ENCODE results near the gene EHBP1.

The EHBP1 gene

GRCh38 chr2:62789518-62789917 lies 84.0 kb downstream of the EHBP1 start:
- no peaks in the 10 kb centered on the region for H3F3A ChIP-seq (ENCODE audit: insufficient read depth, low read length)
- H4K20me1 ChIP-seq (ENCODE audit: insufficient read depth, low read length): no peaks in the 10 kb centered on the region
- no peak overlapping the region for H2AFZ ChIP-seq (ENCODE audit: low read length)
- H3K9me3 ChIP-seq (ENCODE audit: low read length): no peaks in the 10 kb centered on the region
- H3K4me1 ChIP-seq (ENCODE audit: insufficient read depth, low read length, severe bottlenecking): peaks cover 1% of the 10 kb centered on the region
- H3K4me3 ChIP-seq (ENCODE audit: low read depth, low read length, poor library complexity, severe bottlenecking): no peak overlapping the region
- H3K36me3 ChIP-seq (ENCODE audit: insufficient read depth, low read length): no peaks in the 10 kb centered on the region
- no peaks in the 10 kb centered on the region for H3K27me3 ChIP-seq (ENCODE audit: insufficient read depth, low read length)
- H3K9ac ChIP-seq (ENCODE audit: low read length): no peak overlapping the region
- no peaks in the 10 kb centered on the region for H3K9me2 ChIP-seq (ENCODE audit: low read depth, low read length)
- no peak overlapping the region for H3K27ac ChIP-seq (ENCODE audit: low read depth, low read length, poor library complexity, severe bottlenecking)
- TF ChIP-seq EZH2 (IDR thresholded peaks at IDR 0.05; ENCODE audit: borderline replicate concordance, low read length) (no peak), CTCF (IDR thresholded peaks at IDR 0.05; ENCODE audit: low read length) (no peak)
- no peaks in the 10 kb centered on the region for H3K79me2 ChIP-seq (ENCODE audit: insufficient read depth, low read length)
- no peak overlapping the region for H3K4me2 ChIP-seq (ENCODE audit: low read length)

DNA sequence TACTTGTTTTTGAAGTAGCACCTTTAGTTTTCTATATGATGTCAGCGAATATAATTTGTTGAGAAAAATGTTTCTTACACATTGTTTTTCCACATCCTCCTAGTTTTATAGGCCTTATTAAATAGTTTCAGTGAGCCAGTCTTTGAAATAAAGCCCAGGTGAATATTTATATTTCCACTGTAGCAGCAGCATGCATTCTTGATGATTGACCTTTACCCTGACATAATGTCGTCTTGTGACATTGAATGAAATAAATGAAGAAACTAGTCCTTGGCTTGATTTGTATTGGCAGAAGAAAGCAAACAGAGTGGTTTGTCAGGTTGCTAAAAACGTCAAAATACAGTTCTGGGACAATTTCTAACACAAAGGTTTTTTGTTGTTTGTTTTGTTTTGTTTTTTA lies 84.4 kb downstream of the EHBP1 start:
- no peak overlapping the region for H2AFZ ChIP-seq (ENCODE audit: low read length)
- no peak overlapping the region for H3K4me3 ChIP-seq (ENCODE audit: low read depth, low read length, poor library complexity, severe bottlenecking)
- H3K9me3 ChIP-seq (ENCODE audit: low read length): no peaks in the 10 kb centered on the region
- H3K4me1 ChIP-seq (ENCODE audit: insufficient read depth, low read length, severe bottlenecking): peaks cover 5% of the 10 kb centered on the region
- no peaks in the 10 kb centered on the region for H4K20me1 ChIP-seq (ENCODE audit: insufficient read depth, low read length)
- H3K9me2 ChIP-seq (ENCODE audit: low read depth, low read length): no peaks in the 10 kb centered on the region
- H3K4me2 ChIP-seq (ENCODE audit: low read length): no peak overlapping the region
- no peaks in the 10 kb centered on the region for H3K27me3 ChIP-seq (ENCODE audit: insufficient read depth, low read length)
- no peak overlapping the region for H3K27ac ChIP-seq (ENCODE audit: low read depth, low read length, poor library complexity, severe bottlenecking)
- H3K9ac ChIP-seq (ENCODE audit: low read length): no peak overlapping the region
- no peaks in the 10 kb centered on the region for H3K36me3 ChIP-seq (ENCODE audit: insufficient read depth, low read length)
- H3F3A ChIP-seq (ENCODE audit: insufficient read depth, low read length): no peaks in the 10 kb centered on the region
- no peaks in the 10 kb centered on the region for H3K79me2 ChIP-seq (ENCODE audit: insufficient read depth, low read length)
- TF ChIP-seq EZH2 (IDR thresholded peaks at IDR 0.05; ENCODE audit: borderline replicate concordance, low read length) (no peak), CTCF (IDR thresholded peaks at IDR 0.05; ENCODE audit: low read length) (no peak)

DNA sequence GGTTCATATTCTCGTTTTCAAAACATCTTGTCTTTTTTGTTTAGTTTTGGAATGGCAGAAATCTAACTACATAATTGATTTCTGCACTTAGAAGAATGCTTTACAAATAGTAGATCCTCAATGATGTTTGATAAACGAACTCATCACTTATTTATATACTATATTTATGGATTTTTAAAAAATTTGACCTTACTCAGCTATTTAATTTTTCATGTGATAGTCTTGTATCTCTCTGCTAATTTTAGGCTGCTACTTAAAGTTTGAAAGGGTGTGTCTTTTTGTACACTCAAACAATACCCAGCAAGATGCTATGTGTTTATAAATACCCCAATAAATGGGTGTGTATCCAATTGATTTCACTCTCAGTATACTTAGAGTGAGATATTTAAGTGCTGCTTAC lies 86.9 kb downstream of the EHBP1 start:
- no peak overlapping the region for H3K9ac ChIP-seq (ENCODE audit: low read length)
- H3K27ac ChIP-seq (ENCODE audit: low read depth, low read length, poor library complexity, severe bottlenecking): no peak overlapping the region
- no peaks in the 10 kb centered on the region for H3K79me2 ChIP-seq (ENCODE audit: insufficient read depth, low read length)
- TF ChIP-seq CTCF (IDR thresholded peaks at IDR 0.05; ENCODE audit: low read length): no peak
- no peak overlapping the region for H3K4me2 ChIP-seq (ENCODE audit: low read length)
- no peaks in the 10 kb centered on the region for H3K27me3 ChIP-seq (ENCODE audit: insufficient read depth, low read length)
- no peaks in the 10 kb centered on the region for H3K9me3 ChIP-seq (ENCODE audit: low read length)
- no peaks in the 10 kb centered on the region for H3K36me3 ChIP-seq (ENCODE audit: insufficient read depth, low read length)
- H4K20me1 ChIP-seq (ENCODE audit: insufficient read depth, low read length): no peaks in the 10 kb centered on the region
- no peaks in the 10 kb centered on the region for H3F3A ChIP-seq (ENCODE audit: insufficient read depth, low read length)
- no peak overlapping the region for H2AFZ ChIP-seq (ENCODE audit: low read length)
- H3K4me1 ChIP-seq (ENCODE audit: insufficient read depth, low read length, severe bottlenecking): peaks cover 7% of the 10 kb centered on the region
- no peaks in the 10 kb centered on the region for H3K9me2 ChIP-seq (ENCODE audit: low read depth, low read length)
- H3K4me3 ChIP-seq (ENCODE audit: low read depth, low read length, poor library complexity, severe bottlenecking): no peak overlapping the region
